WI38 (cell line): ENCODE results near the gene C1orf226.

Experiments used
- H3K4me3 ChIP-seq: 2 replicates; pipeline ENCODE4 v1.5.1; 2011; ENCODE audit warnings: low read depth, mild to moderate bottlenecking, control low read depth, low read length
- TF ChIP-seq, protein P1 (sequence below): IDR thresholded peaks from 2 replicates; pipeline ENCODE4 v1.5.1; 2012; ENCODE audit warnings: low read depth, mild to moderate bottlenecking, control low read depth, low read length

C1orf226 gene

DNA sequence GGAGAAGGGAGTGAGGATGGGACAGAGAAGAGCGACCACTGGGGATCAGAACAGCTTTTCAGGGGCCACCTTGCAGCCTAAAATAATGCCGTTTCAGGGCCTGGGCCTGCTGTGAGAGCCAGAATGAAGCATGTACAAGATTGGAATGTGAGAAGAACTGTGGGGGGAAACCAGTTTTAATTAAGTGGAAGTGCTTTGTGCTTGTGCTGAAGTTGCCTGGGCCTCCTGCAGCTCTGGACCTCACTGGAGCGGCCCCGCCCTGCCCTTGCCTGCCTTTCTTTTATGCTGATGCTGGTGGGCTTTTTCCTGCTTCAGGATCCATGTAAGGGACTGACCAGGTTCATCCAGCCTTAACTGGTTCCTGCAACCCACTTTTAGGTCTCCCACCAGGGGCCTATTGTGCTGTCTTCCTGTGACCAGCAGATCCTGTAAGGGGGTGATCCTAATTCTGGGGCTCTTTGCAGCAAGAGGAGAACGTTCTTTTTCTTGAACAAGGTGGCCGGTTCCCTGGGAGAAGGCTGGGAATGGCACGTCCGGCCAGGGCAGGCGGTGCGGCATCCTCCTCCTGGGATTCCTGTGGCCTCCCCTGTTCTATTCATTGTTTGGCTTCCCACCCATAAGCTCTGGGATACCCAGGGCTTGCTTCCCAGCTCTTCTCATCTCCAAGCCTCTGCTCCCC, 3.2 kb downstream of the C1orf226 start:
- TF ChIP-seq, protein P1, sequence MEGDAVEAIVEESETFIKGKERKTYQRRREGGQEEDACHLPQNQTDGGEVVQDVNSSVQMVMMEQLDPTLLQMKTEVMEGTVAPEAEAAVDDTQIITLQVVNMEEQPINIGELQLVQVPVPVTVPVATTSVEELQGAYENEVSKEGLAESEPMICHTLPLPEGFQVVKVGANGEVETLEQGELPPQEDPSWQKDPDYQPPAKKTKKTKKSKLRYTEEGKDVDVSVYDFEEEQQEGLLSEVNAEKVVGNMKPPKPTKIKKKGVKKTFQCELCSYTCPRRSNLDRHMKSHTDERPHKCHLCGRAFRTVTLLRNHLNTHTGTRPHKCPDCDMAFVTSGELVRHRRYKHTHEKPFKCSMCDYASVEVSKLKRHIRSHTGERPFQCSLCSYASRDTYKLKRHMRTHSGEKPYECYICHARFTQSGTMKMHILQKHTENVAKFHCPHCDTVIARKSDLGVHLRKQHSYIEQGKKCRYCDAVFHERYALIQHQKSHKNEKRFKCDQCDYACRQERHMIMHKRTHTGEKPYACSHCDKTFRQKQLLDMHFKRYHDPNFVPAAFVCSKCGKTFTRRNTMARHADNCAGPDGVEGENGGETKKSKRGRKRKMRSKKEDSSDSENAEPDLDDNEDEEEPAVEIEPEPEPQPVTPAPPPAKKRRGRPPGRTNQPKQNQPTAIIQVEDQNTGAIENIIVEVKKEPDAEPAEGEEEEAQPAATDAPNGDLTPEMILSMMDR = no peak
- H3K4me3 ChIP-seq = no peak overlapping the region

DNA sequence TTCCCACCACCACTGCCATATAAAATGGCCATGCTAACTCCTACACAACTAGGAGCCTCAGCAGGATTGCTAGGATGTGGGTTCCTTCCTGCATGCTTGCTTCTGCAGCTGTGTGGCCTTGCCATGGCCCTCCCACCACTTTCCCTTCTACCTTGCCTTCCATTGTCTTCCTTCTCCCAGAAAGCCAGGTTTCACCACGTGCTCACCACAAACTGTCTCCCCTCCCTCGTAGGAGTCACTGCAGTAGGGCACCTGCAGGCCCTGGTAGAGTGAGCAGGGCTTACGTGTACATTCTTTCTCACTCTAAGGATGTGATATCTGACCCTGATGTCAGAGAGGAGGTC, 3.7 kb downstream of the C1orf226 start:
- no peak overlapping the region for H3K4me3 ChIP-seq
- TF ChIP-seq, protein P1 = no peak

DNA sequence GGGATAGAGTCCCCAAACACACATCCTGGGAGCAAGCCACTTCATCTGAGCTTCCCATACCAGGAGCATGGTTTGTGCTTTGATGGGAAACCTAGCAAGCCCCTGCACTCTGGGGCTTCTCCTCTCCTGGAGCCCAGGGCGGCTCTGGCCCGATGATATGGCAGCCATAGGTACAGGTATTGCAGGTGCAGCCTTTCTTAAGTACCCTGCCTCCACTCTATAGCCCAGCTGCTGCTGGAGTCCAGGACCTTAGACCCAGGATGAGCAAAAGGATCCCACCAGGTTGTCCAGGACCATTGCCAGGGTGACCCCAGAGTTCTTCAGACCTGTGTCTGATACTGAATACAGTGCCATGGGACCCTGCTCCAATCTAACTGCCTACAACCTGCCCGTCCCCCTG, 4.2 kb downstream of the C1orf226 start:
- TF ChIP-seq, protein P1 = no peak
- no peak overlapping the region for H3K4me3 ChIP-seq

DNA sequence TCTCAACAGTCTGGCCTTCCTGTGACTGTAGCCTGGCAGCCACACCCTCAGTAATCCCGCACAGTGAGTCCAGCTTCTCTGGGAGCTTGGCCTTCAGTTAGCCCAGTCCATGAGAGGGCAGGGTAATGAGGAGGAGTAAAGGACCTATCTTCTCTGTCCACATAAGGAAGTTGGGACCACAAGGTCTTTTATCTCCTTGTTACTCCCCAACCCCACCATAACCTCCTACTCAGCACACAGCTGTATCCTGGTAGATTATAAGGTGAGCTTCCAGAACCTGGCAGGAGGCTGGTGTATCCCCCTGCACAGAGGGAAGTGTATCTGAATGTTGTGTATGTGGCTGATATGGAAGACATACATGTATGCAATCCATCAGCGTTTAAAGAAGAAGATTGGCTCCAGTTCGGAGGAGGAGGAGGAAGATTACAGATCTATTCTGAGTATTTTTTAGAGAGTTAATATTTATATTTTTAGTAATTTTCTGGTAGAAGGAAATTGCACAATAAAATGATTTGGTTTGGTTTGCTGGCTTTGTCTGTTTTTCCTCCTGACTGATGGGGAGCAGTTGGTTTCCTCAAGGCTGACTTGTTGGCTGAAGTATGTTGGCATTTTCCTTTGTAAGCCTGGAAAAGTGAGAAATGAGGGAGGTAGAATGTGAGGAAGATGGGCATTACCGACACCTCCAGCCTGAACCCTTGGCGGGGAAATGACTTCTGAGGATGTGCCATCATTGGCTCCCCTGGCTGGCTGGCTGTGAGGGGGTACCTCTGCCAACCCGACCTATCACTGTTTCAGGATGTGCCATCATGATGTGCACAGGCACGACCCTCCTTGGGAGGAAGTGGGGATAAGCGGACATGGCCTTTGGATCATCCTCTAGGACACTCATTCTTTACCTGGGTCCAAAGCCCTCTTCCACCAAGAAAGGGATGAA, 5.0 kb downstream of the C1orf226 start:
- no peak overlapping the region for H3K4me3 ChIP-seq
- TF ChIP-seq, protein P1 = no peak

DNA sequence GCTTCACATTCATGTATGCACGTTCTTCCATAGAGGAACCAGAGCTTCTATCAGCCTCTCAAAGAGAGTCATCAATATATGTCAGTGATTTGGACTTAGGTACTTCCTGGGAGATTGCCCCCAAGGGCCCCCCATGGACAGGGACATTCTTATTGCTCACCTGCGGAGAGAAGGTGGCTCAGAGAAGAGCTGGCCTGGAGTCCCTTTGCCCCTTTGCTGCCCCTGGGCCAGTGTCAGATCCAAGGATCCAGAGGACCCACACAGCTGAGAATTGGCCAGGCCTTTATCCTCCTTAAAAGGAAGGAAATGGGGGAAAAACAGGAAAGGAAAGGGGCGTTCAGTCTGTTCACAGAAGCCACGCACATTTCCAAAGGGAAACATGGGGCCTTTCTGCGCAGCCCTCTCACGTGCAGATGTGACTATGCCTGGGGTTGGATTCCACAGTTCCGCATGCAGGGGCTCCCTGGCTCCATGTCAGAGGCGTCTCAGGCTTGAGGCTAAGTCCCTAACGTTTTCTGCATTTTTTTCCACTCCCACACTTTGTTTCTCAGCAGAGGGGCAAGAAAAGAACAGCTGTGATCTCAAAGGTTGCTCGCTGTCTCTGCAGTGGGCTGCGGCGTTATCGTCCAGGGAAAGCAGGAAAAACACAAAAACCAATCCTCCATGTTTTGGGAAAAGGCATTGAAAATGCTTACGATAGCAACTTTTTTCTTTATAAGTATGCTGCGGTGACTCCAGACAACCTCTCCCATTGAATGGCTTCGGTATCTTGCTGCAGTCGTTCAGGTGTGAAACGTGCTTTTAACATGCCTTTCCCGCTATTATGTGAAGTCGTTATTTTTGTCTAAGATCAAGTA, 5.9 kb downstream of the C1orf226 start:
- TF ChIP-seq, protein P1 = no peak
- H3K4me3 ChIP-seq = no peak overlapping the region

DNA sequence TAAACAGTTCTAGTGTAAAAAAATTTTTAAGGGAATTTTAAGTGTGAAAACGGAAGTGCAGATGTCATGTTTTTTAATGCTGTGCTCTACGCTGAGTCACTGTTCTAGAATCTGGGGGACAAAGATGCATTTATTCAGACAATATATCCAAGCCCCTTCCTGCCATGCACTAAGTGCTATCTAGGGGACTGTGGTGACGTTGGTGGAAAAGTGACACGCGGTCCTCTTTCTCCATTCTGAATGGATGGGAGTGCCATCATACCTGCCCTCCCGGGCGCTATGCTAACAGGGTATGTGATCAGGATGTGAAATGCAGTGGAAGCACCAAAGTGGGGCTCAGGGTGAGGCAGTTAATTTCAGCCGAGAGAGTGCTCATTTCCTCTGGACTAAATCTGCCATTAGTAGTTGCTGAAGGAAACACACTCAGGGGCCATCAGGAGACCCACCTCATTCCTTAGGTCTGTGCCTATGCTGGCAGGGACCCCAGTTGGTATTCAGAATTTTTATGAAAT, 6.6 kb downstream of the C1orf226 start:
- TF ChIP-seq, protein P1 = no peak
- no peak overlapping the region for H3K4me3 ChIP-seq
